A673 (cell line): ENCODE measurements around the gene SLC28A1.

Experiments used
- EZH2 ChIP-seq: fragments of 200-600 bp; sonication (generic); IDR thresholded peaks from 2 replicates; pipeline ENCODE4 v1.6.1; 2017; ENCODE audit warnings: borderline replicate concordance, low read depth, mild to moderate bottlenecking, mixed read lengths, antibody characterized with exemption, low read length; ENCODE audit not compliant: poor library complexity, severe bottlenecking
- TF ChIP-seq, protein P1 (sequence below): fragments of 300-800, 200-600 bp; sonication (generic); conservative IDR thresholded peaks from 2 replicates; pipeline ENCODE4 v1.5.1; 2017; ENCODE audit warnings: low read depth, mild to moderate bottlenecking, antibody characterized with exemption, low read length, moderate library complexity, mixed read lengths

DNA sequence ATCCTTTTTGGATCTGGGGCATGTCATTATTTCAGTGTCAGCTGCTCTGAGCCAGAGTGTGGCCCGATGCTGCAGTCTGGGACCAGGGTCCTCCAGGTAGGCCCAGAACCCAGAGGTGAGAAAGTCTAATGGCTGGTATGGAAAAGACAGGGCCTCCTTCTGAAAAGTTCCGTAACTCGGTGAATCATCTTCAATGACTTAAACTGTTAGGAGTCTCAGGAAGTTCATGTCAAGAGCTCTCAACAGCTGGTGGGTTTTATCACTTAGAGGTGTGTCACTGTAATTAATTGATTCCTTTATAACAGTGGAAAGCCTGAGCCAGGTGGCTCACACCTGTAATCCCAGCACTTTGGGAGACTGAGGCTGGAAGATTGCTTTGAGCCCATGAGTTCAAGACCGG lies 68.7 kb downstream of the SLC28A1 start:
- TF ChIP-seq, protein P1, sequence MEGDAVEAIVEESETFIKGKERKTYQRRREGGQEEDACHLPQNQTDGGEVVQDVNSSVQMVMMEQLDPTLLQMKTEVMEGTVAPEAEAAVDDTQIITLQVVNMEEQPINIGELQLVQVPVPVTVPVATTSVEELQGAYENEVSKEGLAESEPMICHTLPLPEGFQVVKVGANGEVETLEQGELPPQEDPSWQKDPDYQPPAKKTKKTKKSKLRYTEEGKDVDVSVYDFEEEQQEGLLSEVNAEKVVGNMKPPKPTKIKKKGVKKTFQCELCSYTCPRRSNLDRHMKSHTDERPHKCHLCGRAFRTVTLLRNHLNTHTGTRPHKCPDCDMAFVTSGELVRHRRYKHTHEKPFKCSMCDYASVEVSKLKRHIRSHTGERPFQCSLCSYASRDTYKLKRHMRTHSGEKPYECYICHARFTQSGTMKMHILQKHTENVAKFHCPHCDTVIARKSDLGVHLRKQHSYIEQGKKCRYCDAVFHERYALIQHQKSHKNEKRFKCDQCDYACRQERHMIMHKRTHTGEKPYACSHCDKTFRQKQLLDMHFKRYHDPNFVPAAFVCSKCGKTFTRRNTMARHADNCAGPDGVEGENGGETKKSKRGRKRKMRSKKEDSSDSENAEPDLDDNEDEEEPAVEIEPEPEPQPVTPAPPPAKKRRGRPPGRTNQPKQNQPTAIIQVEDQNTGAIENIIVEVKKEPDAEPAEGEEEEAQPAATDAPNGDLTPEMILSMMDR, result no peak
- TF ChIP-seq EZH2, result no peak
